B cell (primary cell): Measurements from ENCODE around the gene ARID3C.

Source experiments
- EZH2 ChIP-seq: IDR thresholded peaks from 2 replicates; pipeline ENCODE4 v1.6.1; 2012; ENCODE audit warnings: borderline replicate concordance, low read depth, mild to moderate bottlenecking, moderate library complexity, low read length; ENCODE audit not compliant: insufficient read depth, poor library complexity, severe bottlenecking
- TF ChIP-seq, protein P1 (sequence below): fragments of 200-600 bp; IDR thresholded peaks from one replicate; pipeline ENCODE4 v1.8.0; 2022; ENCODE audit warnings: antibody characterized with exemption, mild to moderate bottlenecking

DNA sequence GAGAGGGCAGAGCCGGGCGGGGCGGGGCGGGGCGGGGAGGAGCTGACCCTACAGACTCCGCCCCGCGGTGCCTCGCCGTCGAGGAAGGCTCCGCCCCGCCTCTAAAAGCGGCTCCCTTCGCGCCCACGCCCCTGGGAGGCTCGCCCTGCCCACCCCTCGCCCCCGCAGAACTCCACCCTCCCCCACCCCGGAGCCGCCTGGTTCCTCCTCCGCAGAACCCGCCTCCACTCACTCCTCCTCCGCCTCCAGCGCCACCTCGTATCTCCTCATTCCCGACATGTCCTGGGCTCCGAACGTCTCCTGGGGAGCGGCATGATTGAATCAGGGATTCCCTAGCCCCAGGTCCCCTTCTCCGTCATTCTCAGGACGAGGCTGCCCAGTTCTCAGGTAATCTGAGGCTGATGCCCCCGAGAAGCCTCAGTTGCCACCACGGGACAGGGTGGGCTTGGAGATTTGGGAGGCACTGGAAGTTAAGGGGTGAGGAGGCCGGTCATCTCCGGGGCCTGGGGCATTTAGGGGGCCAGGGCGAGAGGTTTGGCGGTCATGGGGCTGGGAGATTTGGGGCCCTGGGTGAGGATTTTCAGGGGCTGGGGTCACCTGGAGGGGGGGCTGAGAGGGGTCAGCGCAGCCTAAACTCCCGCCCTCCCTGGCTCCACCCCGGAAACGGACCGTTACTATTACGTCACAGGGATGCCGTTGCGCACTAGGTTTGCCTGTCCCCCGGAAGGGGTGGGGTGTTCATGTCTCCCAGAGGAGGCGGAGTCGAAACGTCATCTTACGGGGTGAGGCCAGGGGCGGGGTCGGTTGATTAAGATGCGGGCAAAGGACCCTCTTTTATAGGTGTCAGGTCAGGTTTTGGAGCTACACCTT, 36.8 kb upstream of the ARID3C start:
- TF ChIP-seq, protein P1, sequence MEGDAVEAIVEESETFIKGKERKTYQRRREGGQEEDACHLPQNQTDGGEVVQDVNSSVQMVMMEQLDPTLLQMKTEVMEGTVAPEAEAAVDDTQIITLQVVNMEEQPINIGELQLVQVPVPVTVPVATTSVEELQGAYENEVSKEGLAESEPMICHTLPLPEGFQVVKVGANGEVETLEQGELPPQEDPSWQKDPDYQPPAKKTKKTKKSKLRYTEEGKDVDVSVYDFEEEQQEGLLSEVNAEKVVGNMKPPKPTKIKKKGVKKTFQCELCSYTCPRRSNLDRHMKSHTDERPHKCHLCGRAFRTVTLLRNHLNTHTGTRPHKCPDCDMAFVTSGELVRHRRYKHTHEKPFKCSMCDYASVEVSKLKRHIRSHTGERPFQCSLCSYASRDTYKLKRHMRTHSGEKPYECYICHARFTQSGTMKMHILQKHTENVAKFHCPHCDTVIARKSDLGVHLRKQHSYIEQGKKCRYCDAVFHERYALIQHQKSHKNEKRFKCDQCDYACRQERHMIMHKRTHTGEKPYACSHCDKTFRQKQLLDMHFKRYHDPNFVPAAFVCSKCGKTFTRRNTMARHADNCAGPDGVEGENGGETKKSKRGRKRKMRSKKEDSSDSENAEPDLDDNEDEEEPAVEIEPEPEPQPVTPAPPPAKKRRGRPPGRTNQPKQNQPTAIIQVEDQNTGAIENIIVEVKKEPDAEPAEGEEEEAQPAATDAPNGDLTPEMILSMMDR: no peak
- no peak for TF ChIP-seq EZH2
